WTC11 (cell line): ENCODE results near the gene HTR5A.

Experiments used
- CTCF ChIP-seq: fragments of 200-600 bp; IDR thresholded peaks from 2 replicates; pipeline ENCODE4 v1.8.0; 2022; ENCODE audit warnings: antibody characterized with exemption
- E2F4 ChIP-seq: sonication (generic); formaldehyde crosslinking; IDR thresholded peaks from 2 replicates; pipeline ENCODE4 v1.8.1; 2022; ENCODE audit warnings: low read depth, mild to moderate bottlenecking, moderate library complexity, missing genetic modification reagents, borderline replicate concordance
- IRF2 ChIP-seq: sonication (generic); formaldehyde crosslinking; IDR thresholded peaks from 2 replicates; pipeline ENCODE4 v1.8.0; 2022; ENCODE audit warnings: low read depth, missing genetic modification reagents, borderline replicate concordance
- MAX ChIP-seq: sonication (generic); formaldehyde crosslinking; IDR thresholded peaks from 2 replicates; pipeline ENCODE4 v1.8.0; 2022; ENCODE audit warnings: mild to moderate bottlenecking, missing genetic modification reagents
- NR3C1 ChIP-seq: sonication (generic); formaldehyde crosslinking; conservative IDR thresholded peaks from 2 replicates; pipeline ENCODE4 v1.8.1; 2023; ENCODE audit warnings: low read depth, mild to moderate bottlenecking, missing genetic modification reagents
- SP1 ChIP-seq: sonication (generic); formaldehyde crosslinking; conservative IDR thresholded peaks from 2 replicates; pipeline ENCODE4 v1.8.1; 2022; ENCODE audit warnings: missing genetic modification reagents
- TP53 ChIP-seq: sonication (generic); formaldehyde crosslinking; IDR thresholded peaks from 2 replicates; pipeline ENCODE4 v1.8.1; 2023; ENCODE audit warnings: mild to moderate bottlenecking, missing genetic modification reagents
- ZNF512 ChIP-seq: sonication (generic); formaldehyde crosslinking; IDR thresholded peaks from 2 replicates; pipeline ENCODE4 v1.8.1; 2022; ENCODE audit warnings: missing genetic modification reagents, borderline replicate concordance

GRCh38 chr7:155132431-155132830, 62.3 kb downstream of the HTR5A start:
- TF ChIP-seq NR3C1 (CRISPR knock-in tag) (no peak), MAX (CRISPR knock-in tag) (no peak), ZNF512 (CRISPR knock-in tag) (no peak), CTCF (no peak), IRF2 (CRISPR knock-in tag) (no peak), E2F4 (CRISPR knock-in tag) (no peak), TP53 (CRISPR knock-in tag) (no peak), SP1 (no peak)
